ENCODE data around the gene PAPLN.
"Not testable (repeated sequence)": the region's sequence is repeated elsewhere in the genome, so short reads cannot be mapped to it uniquely, and the experiment has no call there.

The PAPLN gene

GRCh38 chr14:73305499-73305898 lies 68.2 kb downstream of the PAPLN start:
- no peak overlapping the region for H3K4me3 ChIP-seq (replicated peaks; ENCODE audit: insufficient read depth, low read length)
- DNase-seq (ENCODE audit: low read depth in 1 of 2, low spot score in 1 of 2) = no peak
- TF ChIP-seq REST (IDR thresholded peaks at IDR 0.05; ENCODE audit: insufficient replicate concordance, low read depth) (no peak), GABPA (IDR thresholded peaks at IDR 0.05; ENCODE audit: low read depth) (no peak), POLR2AphosphoS5 (IDR thresholded peaks at IDR 0.05; ENCODE audit: low read depth) (no peak), CTCF (IDR thresholded peaks at IDR 0.05; ENCODE audit: insufficient read depth, low read length) (no peak), SPI1 (IDR thresholded peaks at IDR 0.05; ENCODE audit: borderline replicate concordance, low read depth) (no peak)

GRCh38 chr14:73307261-73307660 lies 70.0 kb downstream of the PAPLN start:
- TF ChIP-seq CTCF (IDR thresholded peaks at IDR 0.05; ENCODE audit: insufficient read depth, low read length) (no peak), GABPA (IDR thresholded peaks at IDR 0.05; ENCODE audit: low read depth) (no peak), POLR2AphosphoS5 (IDR thresholded peaks at IDR 0.05; ENCODE audit: low read depth) (no peak), SPI1 (IDR thresholded peaks at IDR 0.05; ENCODE audit: borderline replicate concordance, low read depth) (no peak), REST (IDR thresholded peaks at IDR 0.05; ENCODE audit: insufficient replicate concordance, low read depth) (no peak)
- no peak overlapping the region for H3K4me3 ChIP-seq (replicated peaks; ENCODE audit: insufficient read depth, low read length)
- H3K27me3 ChIP-seq (ENCODE audit: insufficient read depth, poor library complexity, severe bottlenecking) = no peaks in the 10 kb centered on the region
- no peak for DNase-seq (ENCODE audit: low read depth in 1 of 2, low spot score in 1 of 2)
- no peak overlapping the region for H3K27ac ChIP-seq (replicated peaks)

More at GRCh38 chr14:73305499-73305898, 68.2 kb downstream of the PAPLN start:
- Histone ChIP-seq H3K27me3 (ENCODE audit: insufficient read depth, poor library complexity, severe bottlenecking) (no peaks in the 10 kb centered on the region), H3K27ac (replicated peaks) (no peak overlapping the region)

GRCh38 chr14:73309207-73309606 lies 71.9 kb downstream of the PAPLN start:
- H3K4me3 ChIP-seq (replicated peaks; ENCODE audit: insufficient read depth, low read length); H3K27ac ChIP-seq (replicated peaks); H3K27me3 ChIP-seq (ENCODE audit: insufficient read depth, poor library complexity, severe bottlenecking); DNase-seq (ENCODE audit: low read depth in 1 of 2, low spot score in 1 of 2): not testable (repeated sequence)

GRCh38 chr14:73311708-73312030 lies 74.4 kb downstream of the PAPLN start:
- H3K27me3 ChIP-seq (ENCODE audit: insufficient read depth, poor library complexity, severe bottlenecking) = no peaks in the 10 kb centered on the region
- H3K4me3 ChIP-seq (replicated peaks; ENCODE audit: insufficient read depth, low read length) = no peak overlapping the region
- H3K27ac ChIP-seq (replicated peaks) = no peak overlapping the region
- TF ChIP-seq GABPA (IDR thresholded peaks at IDR 0.05; ENCODE audit: low read depth) (no peak), REST (IDR thresholded peaks at IDR 0.05; ENCODE audit: insufficient replicate concordance, low read depth) (no peak), POLR2AphosphoS5 (IDR thresholded peaks at IDR 0.05; ENCODE audit: low read depth) (no peak), CTCF (IDR thresholded peaks at IDR 0.05; ENCODE audit: insufficient read depth, low read length) (no peak)
- no peak for DNase-seq (ENCODE audit: low read depth in 1 of 2, low spot score in 1 of 2)

All from HL-60 (cell line).